Muscle of leg (tissue), 11 donors: Measurements from ENCODE around the gene PRICKLE2. TPM values are rescaled to one million over a fixed set of nuclear protein-coding genes. Genes with fewer than 3 reads are reported as not detected.

Source experiments
- DNase-seq: peaks from one replicate; pipeline ENCODE4 v3.0.0; 2013
- H3K27ac ChIP-seq: one replicate; pipeline ENCODE4 v1.5.1; 2013; ENCODE audit warnings: mild to moderate bottlenecking, low read length, control low read depth
- H3K27me3 ChIP-seq: one replicate; pipeline ENCODE4 v1.6.1; 2013; ENCODE audit warnings: low read length; ENCODE audit not compliant: control insufficient read depth, insufficient read depth
- H3K36me3 ChIP-seq: one replicate; pipeline ENCODE4 v1.6.1; 2013; ENCODE audit warnings: low read length; ENCODE audit not compliant: control insufficient read depth, insufficient read depth
- H3K4me1 ChIP-seq: one replicate; pipeline ENCODE4 v1.6.1; 2013; ENCODE audit warnings: low read length; ENCODE audit not compliant: control insufficient read depth, insufficient read depth
- H3K4me3 ChIP-seq: one replicate; pipeline ENCODE4 v1.5.1; 2013; ENCODE audit warnings: low read length, control low read depth
- H3K9me3 ChIP-seq: replicated peaks from 2 replicates; pipeline ENCODE4 v1.6.1; 2013; ENCODE audit warnings: low read depth, low read length; ENCODE audit not compliant: control insufficient read depth
- WGBS: methylation state at CpG from one replicate; pipeline ENCODE4 v1.1.5; 2013; ENCODE audit warnings: missing lambda C conversion rate; ENCODE audit not compliant: insufficient coverage; 5-methylcytosine and 5-hydroxymethylcytosine counted together
- polyA plus RNA-seq, 8 donors: library from polyadenylated mRNA; unstranded; fragments of 120-200 nt; gene quantifications; one replicate each; pipeline versions ENCODE4 v1.2.1 to v1.2.3, GENCODE V29; 2013; ENCODE audit warnings: inconsistent platforms in 1 of 8, low replicate concordance in 1 of 8; ENCODE audit not compliant: insufficient read length in 8 of 8, insufficient read depth in 1 of 8
- total RNA-seq: library from RNA; stranded (reverse); fragments of 120-200 nt; gene quantifications from one replicate; pipeline ENCODE4 v1.2.4, GENCODE V29; 2013

PRICKLE2 gene
- total and polyA plus RNA-seq, 9 donors = 6.4 to 14.6 (median 10.0) TPM

DNA sequence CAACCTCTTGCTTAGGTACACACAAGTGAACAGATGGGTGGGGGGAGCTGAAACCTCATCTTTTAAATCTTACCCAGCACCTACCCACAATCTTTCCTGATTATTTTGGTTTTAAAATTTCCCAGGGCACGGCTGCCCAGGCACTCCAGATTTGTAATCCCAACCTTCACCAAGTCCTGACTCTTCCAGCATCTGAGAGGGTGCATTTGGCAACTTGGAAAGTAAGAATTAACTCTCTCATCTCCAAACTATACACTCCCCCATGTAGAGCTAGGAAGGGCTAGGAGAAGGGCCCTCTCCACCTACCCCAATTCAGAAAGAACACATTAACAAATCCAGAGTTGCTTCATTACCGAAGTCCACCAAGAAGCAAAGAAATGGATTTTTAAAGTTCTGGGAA, 41.7 kb upstream of the PRICKLE2 start:
- H3K4me1 ChIP-seq = peaks cover 21% of the 10 kb centered on the region
- peaks cover 3% of the 10 kb centered on the region for H3K27me3 ChIP-seq
- no peaks in the 10 kb centered on the region for H3K36me3 ChIP-seq
- WGBS = no CpG with 5 or more reads among the region's 2 CpGs
- DNase-seq = no peak
- no peaks in the 10 kb centered on the region for H3K9me3 ChIP-seq
- peak overlapping the region; percentile 77 for H3K27ac ChIP-seq
- H3K4me3 ChIP-seq = peak overlapping the region; percentile 69

DNA sequence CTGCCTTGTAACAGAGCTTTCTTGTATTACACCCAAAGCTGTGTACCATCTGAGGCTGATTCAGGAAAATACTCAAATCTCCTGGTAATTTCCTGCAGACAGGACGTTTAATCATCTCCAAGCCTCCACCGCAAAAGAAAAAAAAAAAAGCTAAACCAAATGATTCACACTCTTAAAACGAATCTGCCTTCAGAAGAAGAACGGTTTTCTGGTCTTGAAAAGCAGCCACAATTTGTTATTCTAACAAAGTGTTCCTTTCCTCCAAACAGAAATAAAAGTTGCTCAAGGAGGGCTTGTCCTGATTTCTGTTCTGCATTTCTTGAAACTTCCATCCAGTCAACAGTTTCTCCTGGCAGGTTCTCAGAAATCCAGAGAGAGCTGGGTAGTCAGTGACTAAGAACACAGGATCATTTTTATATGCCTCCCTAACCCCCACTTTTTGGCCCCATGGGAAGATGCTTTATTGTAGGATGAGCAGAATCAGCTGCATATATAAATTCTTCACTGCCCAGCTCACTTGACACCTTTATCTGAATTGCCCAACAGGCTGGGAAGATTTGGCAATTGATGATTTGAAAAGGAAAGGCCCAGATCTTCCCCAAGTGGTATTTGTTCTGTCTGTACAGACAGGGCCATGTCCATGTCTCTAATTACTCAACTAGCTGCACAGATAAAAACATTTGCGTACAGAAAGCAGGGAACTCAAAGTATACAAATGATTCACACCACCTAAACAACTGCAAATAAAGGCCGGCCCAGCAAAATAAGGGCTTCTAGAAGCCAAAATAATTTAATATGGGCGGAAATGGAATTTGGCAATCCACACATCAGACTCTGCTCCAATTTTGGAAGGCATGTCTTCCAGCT, 41.0 kb upstream of the PRICKLE2 start:
- Histone ChIP-seq H3K4me1 (peaks cover 21% of the 10 kb centered on the region), H3K4me3 (peak overlapping the region; percentile 69), H3K36me3 (no peaks in the 10 kb centered on the region), H3K27ac (peak overlapping the region; percentile 77), H3K9me3 (no peaks in the 10 kb centered on the region), H3K27me3 (peaks cover 3% of the 10 kb centered on the region)
- peak; percentile 88 for DNase-seq
- WGBS = 0% methylated on average over 1 of the region's 7 CpGs

DNA sequence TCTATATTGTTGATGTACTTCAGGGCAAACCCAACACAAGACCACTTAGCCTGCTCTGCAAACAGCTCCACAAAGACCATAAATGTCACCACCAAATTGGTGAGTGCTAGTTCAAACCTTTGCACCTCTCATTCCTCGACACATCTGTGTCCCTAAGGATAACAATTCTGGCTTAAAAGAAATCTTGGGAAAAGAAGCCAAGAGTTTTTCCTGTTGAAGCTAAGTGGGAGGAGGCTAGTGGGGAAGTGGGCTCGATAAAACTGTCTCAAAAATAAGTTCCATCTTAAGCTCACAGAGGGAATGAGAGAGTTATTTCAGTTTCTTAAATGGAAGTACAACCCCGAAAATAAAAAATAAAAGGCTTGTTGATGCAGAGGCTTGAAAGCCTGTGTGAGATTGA, 40.4 kb upstream of the PRICKLE2 start:
- peak; percentile 55 for DNase-seq
- peaks cover 23% of the 10 kb centered on the region for H3K4me1 ChIP-seq

DNA sequence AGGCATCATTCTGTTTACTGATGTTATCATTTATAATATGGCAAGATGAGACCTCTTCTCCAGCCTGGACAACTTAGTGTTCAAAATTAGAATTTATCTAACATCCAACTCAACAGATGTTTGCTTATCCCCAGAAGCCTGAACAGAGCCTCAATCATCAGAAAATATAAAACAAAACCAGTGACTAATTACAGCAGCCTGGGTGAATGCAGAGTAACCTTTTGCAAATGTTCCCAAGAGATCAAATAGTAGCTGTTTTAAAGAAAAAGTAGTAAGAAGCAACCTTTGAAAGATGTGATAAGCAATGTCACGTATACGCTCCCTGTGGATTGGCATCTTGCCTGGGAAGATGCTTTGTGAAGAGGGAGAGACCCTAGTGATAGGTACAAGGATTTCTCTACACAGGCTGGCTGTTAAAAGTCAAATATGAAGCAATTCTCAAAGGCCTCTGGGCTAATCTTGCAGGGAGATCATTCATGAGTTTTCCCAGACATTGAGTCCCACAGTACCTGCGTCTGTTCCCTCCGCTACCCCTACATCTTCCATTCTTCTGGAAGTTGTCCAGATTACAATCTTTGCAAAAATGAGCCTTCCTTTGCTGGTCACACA, 39.3 kb upstream of the PRICKLE2 start:
- Histone ChIP-seq H3K27me3 (peaks cover 3% of the 10 kb centered on the region), H3K27ac (no peak overlapping the region), H3K4me3 (no peak overlapping the region), H3K4me1 (peaks cover 34% of the 10 kb centered on the region), H3K9me3 (no peaks in the 10 kb centered on the region), H3K36me3 (no peaks in the 10 kb centered on the region)
- no peak for DNase-seq
- 46% methylated on average over 4 of the region's 4 CpGs for WGBS

More for the DNA sequence above, 40.4 kb upstream of the PRICKLE2 start:
- Histone ChIP-seq H3K4me3 (peak overlapping the region; percentile 7), H3K27ac (peak overlapping the region; percentile 77), H3K36me3 (no peaks in the 10 kb centered on the region), H3K27me3 (peaks cover 3% of the 10 kb centered on the region), H3K9me3 (no peaks in the 10 kb centered on the region)
- WGBS = no CpG with 5 or more reads among the region's 3 CpGs

DNA sequence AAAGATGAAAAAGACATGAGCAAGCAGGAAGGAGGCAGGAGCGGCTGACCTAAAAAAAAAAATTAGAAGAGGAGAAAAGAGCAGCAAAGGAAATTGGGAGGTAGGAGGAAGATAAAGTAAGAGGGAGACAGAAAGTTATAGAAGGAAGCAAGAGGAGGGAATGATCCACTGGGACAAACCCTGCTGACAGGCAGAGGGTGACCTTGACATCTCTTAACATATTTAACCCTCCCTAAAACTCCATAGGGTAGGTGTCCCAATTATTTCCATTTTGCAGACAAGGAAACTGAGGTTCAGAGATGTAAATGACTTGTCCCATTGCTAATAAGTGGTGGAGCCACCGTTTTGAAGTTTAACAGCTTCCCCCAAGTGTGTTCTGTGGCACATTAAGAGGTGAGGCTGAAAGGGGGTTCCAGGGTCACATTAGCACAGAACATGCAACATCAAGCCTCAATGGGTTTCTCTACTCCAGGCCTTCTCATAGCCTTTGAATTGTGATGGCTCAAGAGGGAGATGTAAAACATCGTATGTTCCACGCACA, 37.4 kb upstream of the PRICKLE2 start:
- H3K4me1 ChIP-seq = peaks cover 32% of the 10 kb centered on the region
- H3K36me3 ChIP-seq = no peaks in the 10 kb centered on the region
- H3K9me3 ChIP-seq = no peaks in the 10 kb centered on the region
- DNase-seq = no peak
- H3K27ac ChIP-seq = no peak overlapping the region
- 80% methylated on average over 1 of the region's 4 CpGs for WGBS
- peaks cover 2% of the 10 kb centered on the region for H3K27me3 ChIP-seq
- H3K4me3 ChIP-seq = no peak overlapping the region

DNA sequence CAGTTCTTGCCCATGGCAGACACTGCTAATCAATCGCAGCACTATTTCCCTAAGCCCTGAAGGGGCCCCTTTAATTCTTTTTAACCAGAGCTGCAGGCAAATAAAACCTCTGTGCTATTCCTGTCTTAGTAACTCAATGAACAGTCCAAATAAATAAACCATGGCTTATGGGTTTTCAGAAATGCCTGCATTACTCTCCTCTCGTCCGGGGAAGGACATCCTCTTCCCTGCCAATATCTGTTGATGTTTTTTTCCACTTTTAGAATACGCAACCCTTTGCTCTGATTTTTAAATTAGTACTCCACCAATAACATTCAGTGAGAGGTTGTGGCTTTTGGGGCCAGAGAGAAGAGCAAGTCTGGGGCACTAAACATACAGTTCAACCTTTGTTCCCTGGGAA, 35.2 kb upstream of the PRICKLE2 start:
- Histone ChIP-seq H3K4me1 (peaks cover 20% of the 10 kb centered on the region), H3K4me3 (no peak overlapping the region)

DNA sequence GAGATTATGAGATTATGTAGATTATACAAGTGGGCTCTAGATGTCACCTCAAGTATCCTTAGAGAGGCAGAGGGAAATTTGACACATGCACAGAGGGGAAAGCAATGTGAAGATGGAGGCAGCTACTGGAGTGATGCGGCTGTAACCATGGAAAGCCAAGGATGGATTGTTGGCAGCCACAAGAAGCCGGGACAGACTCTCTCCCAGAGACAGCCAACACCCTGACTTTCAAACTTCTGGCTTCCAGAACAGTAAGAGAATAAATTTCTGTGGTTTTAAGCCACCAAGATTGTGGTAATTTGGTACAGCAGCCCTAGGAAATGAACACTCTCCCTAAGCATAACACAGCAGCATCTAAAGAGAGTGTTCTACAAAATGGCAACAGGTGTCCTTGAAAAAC, 34.4 kb upstream of the PRICKLE2 start:
- H3K4me3 ChIP-seq = no peak overlapping the region
- peak; percentile 26 for DNase-seq
- H3K36me3 ChIP-seq = no peaks in the 10 kb centered on the region
- WGBS = no CpG with 5 or more reads among the region's 2 CpGs
- no peaks in the 10 kb centered on the region for H3K9me3 ChIP-seq
- H3K27me3 ChIP-seq = no peaks in the 10 kb centered on the region
- H3K27ac ChIP-seq = no peak overlapping the region
- H3K4me1 ChIP-seq = peaks cover 16% of the 10 kb centered on the region

More for the DNA sequence above, 35.2 kb upstream of the PRICKLE2 start:
- H3K27me3 ChIP-seq = no peaks in the 10 kb centered on the region
- peak; percentile 83 for DNase-seq
- H3K36me3 ChIP-seq = no peaks in the 10 kb centered on the region
- no peaks in the 10 kb centered on the region for H3K9me3 ChIP-seq
- 45% methylated on average over 1 of the region's 4 CpGs for WGBS
- H3K27ac ChIP-seq = peak overlapping the region; percentile 40

DNA sequence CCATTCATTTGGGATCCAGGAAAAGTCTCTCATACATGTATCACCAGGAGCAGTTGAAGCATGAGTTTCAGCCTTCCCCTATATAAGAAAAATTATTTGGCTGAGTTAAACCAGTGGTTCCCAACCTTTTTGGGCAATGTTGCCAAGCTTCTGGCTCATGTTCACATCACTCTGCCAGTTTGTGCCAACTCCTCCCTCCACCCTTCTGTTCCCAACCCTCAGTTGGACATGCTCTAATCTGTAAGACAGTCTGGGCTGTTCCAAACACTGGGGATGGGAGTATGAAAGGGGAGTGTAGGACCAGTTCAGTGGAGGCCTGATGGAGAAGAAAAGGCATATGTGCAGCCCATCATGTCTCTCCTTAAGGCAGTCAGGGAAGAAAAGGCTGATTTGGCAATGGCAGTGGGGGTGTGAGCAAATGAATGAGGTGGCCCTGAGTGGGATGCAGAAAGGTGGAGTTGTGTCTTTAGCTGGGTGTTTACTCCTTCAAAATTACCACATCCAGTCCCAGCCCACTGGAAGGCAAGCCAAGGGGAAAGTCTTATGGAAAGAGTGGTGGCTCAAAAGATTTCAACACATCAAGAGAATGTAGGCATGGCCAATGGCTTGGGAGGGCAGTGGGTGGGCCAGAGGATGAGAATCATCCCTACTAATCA, 32.0 kb upstream of the PRICKLE2 start:
- DNase-seq = peak; percentile 57
- Histone ChIP-seq H3K27ac (no peak overlapping the region), H3K4me1 (peaks cover 15% of the 10 kb centered on the region), H3K27me3 (no peaks in the 10 kb centered on the region), H3K4me3 (no peak overlapping the region), H3K9me3 (no peaks in the 10 kb centered on the region), H3K36me3 (no peaks in the 10 kb centered on the region)

DNA sequence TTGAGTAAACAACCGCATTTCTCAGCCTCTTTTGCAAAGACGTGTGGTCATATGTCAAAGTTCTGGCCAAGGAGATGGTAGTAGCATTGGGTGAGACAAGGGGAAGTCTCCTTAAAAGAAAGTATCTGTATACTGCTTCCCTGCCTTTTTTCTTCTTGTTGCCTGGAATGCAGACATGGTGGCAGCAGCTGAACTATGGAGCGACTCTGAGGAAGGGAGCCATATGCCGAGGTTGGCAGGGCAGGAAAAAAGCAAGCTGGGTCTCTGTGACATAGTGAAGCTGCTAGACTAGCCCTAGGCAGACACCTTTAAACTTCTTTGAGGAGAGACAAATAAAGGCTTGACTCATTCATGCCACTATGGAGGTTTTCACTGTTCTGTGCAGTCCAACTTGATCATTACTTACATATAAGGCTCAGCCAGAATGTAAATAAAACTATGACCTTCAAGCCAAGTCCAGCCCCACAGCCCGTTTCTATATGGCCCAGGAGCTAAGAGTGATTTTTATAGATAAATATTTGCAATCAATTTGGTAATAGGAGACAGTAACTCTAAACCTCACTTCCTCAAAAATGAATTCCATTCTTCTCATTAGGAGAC, 30.6 kb upstream of the PRICKLE2 start:
- Histone ChIP-seq H3K27ac (no peak overlapping the region), H3K4me3 (no peak overlapping the region)
- WGBS = 90% methylated on average over 2 of the region's 5 CpGs

DNA sequence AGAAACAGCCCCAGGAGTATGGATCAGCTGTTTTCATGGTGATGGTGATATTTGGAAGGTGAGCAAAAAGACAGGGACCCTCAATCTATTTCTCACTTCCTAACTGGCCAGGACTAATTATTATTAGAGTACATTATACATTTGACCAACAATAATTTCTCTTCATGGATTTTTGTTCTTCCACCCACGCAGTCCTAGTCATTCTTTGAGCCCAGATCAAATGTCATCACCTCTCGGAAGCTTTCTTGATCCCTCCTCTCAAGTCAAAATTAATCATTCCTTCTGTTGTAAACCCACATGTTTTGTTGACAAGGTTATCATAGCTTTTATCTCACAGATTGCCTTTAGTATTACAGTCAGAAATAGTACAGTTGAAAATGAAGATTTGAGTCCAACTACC, 29.2 kb upstream of the PRICKLE2 start:
- DNase-seq = no peak
- no peak overlapping the region for H3K27ac ChIP-seq
- no peaks in the 10 kb centered on the region for H3K9me3 ChIP-seq
- no peaks in the 10 kb centered on the region for H3K36me3 ChIP-seq
- peaks cover 2% of the 10 kb centered on the region for H3K4me1 ChIP-seq
- no peak overlapping the region for H3K4me3 ChIP-seq
- 60% methylated on average over 1 of the region's 2 CpGs for WGBS
- H3K27me3 ChIP-seq = no peaks in the 10 kb centered on the region

More for the DNA sequence above, 30.6 kb upstream of the PRICKLE2 start:
- peaks cover 15% of the 10 kb centered on the region for H3K4me1 ChIP-seq
- DNase-seq = no peak
- no peaks in the 10 kb centered on the region for H3K36me3 ChIP-seq
- no peaks in the 10 kb centered on the region for H3K9me3 ChIP-seq
- H3K27me3 ChIP-seq = no peaks in the 10 kb centered on the region
